Pons (tissue), 1 donor: ENCODE results near the gene NMT2.

Experiments used
- DNase-seq: peaks from one replicate; pipeline ENCODE4 v3.0.0-alpha.2; 2016; ENCODE audit warnings: low spot score

NMT2 gene

GRCh38 chr10:15092855-15093408, 75.6 kb downstream of the NMT2 start:
- DNase-seq: no peak

- DNase-seq: no peak
Measured at GRCh38 chr10:15091418-15091817, 77.1 kb downstream of the NMT2 start.

DNA sequence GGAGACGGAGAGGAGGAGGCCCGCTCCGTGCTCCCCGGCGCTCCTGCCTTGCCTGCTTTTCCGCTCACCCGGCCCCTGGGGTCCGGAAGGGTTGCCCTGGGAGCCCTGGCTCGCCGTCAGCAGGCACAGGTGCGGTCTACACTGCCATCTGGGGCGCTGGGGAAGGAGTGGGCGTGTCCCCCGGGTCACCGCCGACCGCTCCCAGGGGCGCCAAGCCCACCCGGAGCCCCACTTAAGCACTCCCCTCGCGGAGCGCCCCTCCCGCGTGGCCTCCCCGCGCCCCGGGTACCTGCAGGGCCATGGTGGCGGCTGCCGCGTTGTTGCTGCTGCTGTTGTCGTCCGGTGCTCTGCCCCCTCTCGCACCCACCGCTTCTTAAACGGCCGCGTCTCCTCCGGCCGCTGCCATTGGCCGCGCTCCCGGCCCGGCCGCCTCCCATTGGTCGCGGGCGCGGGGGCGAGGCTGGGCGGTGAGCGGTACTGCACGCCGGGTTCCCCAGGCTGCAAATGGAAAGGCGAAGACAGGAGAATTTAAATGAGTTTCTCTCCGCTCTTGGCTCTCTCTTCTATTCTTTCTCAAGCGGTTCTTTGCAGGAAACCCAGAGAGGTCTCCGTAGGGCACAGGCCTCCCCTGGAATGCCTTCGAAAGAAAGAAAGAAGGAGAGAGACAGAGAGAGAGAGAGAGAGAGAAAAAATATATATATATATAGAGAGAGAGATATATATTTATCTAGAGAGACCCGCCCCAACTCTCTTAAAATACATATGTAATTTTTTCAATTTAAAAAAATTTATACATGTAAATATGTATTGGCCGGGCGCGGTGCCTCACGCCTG, 79.8 kb downstream of the NMT2 start, which contains the start of gene ACBD7:
ACBD7 (minus strand) TSS at position 349 of the 834 bp plus-strand sequence; CDS start at position 301, 48 bp downstream.
- peak; percentile 72 for DNase-seq

- DNase-seq: peak; percentile 76
Measured at GRCh38 chr10:15084502-15084922, 84.0 kb downstream of the NMT2 start.

- no peak for DNase-seq
Measured at GRCh38 chr10:15083674-15084501, 84.6 kb downstream of the NMT2 start.

- no peak for DNase-seq
Measured at GRCh38 chr10:15075421-15075820, 93.1 kb downstream of the NMT2 start.

- no peak for DNase-seq
Measured at GRCh38 chr10:15072358-15072757, 96.1 kb downstream of the NMT2 start.

DNA sequence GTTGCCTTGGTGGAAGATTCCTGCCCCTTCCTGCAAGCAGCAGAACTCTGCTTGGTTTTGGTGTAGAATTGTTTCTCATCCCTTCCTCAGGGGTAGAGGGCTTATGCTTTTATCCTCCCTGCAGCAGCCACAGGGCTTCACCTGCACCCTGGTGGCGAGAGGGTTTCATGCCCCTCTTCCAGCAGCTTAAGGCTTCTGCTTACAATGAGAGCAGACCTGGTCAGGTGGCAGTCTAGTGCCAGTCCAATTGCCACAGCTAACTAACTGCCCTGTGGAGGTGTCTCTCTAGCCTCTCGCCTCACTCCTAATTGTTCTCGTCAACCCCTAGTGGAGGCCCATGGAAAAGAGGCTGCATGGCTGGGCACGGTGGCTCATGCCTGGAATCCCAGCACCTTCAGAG, 99.3 kb downstream of the NMT2 start:
- DNase-seq: no peak

DNA sequence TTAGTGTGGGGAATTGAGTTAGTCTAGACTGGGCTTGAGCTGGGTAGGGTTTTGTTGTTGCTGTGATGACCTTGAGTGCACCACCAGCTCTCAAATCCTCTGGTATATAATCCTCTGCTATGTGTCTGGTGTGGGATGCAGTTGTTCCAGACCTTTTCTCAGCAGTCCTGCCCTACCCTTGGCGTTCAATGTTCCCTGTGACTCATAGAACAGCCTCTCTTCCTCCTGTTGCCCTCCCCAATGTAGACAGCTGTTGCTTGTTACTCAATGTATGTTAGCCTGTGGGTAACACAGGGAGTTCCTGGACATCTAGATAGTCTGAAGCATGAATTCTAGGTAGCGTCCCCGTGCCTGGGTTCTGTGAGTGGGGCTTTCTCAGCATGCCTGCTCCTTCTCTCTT, 99.7 kb downstream of the NMT2 start:
- no peak for DNase-seq

GRCh38 chr10:15067154-15067553, 101.3 kb downstream of the NMT2 start:
- DNase-seq: no peak

- no peak for DNase-seq
Measured at GRCh38 chr10:15060638-15061037, 107.9 kb downstream of the NMT2 start.

DNA sequence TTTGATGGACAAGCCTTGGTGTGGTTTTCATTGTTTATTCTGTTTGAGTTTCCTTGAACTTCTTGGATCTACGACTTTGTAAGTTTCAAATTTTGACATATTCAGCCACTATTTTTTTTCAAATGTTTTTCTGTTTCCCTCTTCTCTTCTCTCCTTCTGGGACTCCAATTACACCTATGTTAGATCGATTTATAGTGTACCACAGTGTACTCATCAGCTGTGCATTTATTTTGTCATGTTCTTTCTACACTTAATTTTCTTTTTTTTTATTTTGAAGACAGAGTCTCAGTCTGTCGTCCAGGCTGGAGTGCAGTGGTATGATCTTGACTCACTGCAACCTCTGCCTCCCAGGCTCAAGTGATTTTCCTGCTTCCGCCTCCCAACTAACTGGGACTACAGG, 108.6 kb downstream of the NMT2 start:
- no peak for DNase-seq

DNA sequence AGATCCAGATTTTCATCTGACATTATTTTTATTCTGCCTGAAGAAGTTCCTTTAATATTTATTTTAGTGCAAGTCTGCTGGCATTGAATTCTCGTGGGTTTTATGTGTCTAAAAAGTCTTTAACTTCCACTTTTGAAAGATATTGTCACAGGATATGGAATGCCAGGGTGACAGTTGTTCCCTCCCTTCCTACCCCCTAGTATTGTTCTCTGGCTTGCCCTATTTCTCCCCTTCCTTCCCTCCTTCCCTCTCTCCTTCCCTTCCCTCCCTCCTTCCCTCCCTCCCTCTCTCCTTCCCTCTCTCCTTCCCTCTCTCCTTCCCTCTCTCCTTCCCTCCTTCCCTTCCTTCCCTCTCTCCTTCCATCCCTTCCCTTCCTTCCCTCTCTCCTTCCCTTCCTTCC, 109.8 kb downstream of the NMT2 start:
- no peak for DNase-seq
